SK-MEL-5 (cell line): ENCODE measurements around the gene PPIAL4G. TPM values are rescaled to one million over a fixed set of nuclear protein-coding genes. Genes with fewer than 3 reads are reported as not detected.
A peak's percentile ranks its signal among the peaks of the same experiment; 100 is the strongest.
"Not testable (repeated sequence)": the region's sequence is repeated elsewhere in the genome, so short reads cannot be mapped to it uniquely, and the experiment has no call there.

Source experiments
- DNase-seq: peaks from one replicate; pipeline ENCODE4 v3.0.0-alpha.2; 2016; ENCODE audit warnings: low read depth, low spot score
- in situ Hi-C: cut with HindIII; loops from 2 replicates; pipeline ENCODE4 v1.10.0; 2016; ENCODE audit warnings: low sequenced_read_pairs, high pct_unique_total_duplicates, low pct_unique_long_range_greater_than_20kb
- polyA plus RNA-seq, 2 experiments: library from polyadenylated mRNA; depleted of rRNA; stranded (reverse); fragments of >200 nt; gene quantifications; 2 replicates each; pipeline ENCODE4 v1.2.3, GENCODE V29; 2015
- total RNA-seq: library from RNA; depleted of rRNA; stranded (reverse); fragments of >200 nt; shearing (Covaris generic); gene quantifications from 2 replicates; pipeline ENCODE4 v1.2.3, GENCODE V29; 2014; rRNA removed

PPIAL4G gene
- total RNA-seq: not detected in 2 replicates
- polyA plus RNA-seq (2015; cell fraction: cytosol; rRNA removed): not detected in 2 replicates
- not detected in 2 replicates for polyA plus RNA-seq (2015; cell fraction: nucleus; rRNA removed)

GRCh38 chr1:148483029-148483428 lies at the start of gene PPIAL4G:
TSS of gene PPIAL4G (minus strand) at chr1:148483302. CDS start at chr1:148483252, 50 bp downstream.
- DNase-seq, in situ Hi-C loops: not testable (repeated sequence)

GRCh38 chr1:148532158-148532557 lies 49.1 kb upstream of the PPIAL4G start:
- DNase-seq, in situ Hi-C loops: not testable (repeated sequence)

- in situ Hi-C loops: not testable (repeated sequence)
- DNase-seq: peak; percentile 90
Measured at GRCh38 chr1:148529101-148529567, 46.0 kb upstream of the PPIAL4G start.

- in situ Hi-C loops, DNase-seq: not testable (repeated sequence)
Measured at GRCh38 chr1:148528591-148528990, 45.5 kb upstream of the PPIAL4G start.

GRCh38 chr1:148526587-148526986 lies 43.5 kb upstream of the PPIAL4G start:
- in situ Hi-C loops, DNase-seq: not testable (repeated sequence)

- DNase-seq, in situ Hi-C loops: not testable (repeated sequence)
Measured at GRCh38 chr1:148523205-148524144, 40.4 kb upstream of the PPIAL4G start.

GRCh38 chr1:148522561-148523204 lies 39.6 kb upstream of the PPIAL4G start:
- in situ Hi-C loops: not testable (repeated sequence)
- DNase-seq: peak; percentile 100

GRCh38 chr1:148522072-148522471 lies 39.0 kb upstream of the PPIAL4G start:
- peak; percentile 97 for DNase-seq
- in situ Hi-C loops: not testable (repeated sequence)

- DNase-seq, in situ Hi-C loops: not testable (repeated sequence)
Measured at GRCh38 chr1:148514310-148514709, 31.2 kb upstream of the PPIAL4G start.

GRCh38 chr1:148512571-148513184 lies 29.6 kb upstream of the PPIAL4G start:
- peak; percentile 84 for DNase-seq
- in situ Hi-C loops: not testable (repeated sequence)

- DNase-seq, in situ Hi-C loops: not testable (repeated sequence)
Measured at GRCh38 chr1:148493933-148494332, 10.8 kb upstream of the PPIAL4G start.

GRCh38 chr1:148481134-148481533 lies 2.0 kb downstream of the PPIAL4G start:
- in situ Hi-C loops, DNase-seq: not testable (repeated sequence)

GRCh38 chr1:148459694-148460093 lies 23.4 kb downstream of the PPIAL4G start:
- DNase-seq, in situ Hi-C loops: not testable (repeated sequence)

GRCh38 chr1:148458901-148459581 lies 24.1 kb downstream of the PPIAL4G start:
- DNase-seq, in situ Hi-C loops: not testable (repeated sequence)

- DNase-seq, in situ Hi-C loops: not testable (repeated sequence)
Measured at GRCh38 chr1:148458398-148458797, 24.7 kb downstream of the PPIAL4G start.

- in situ Hi-C loops, DNase-seq: not testable (repeated sequence)
Measured at GRCh38 chr1:148452845-148453244, 30.3 kb downstream of the PPIAL4G start.
